ENCODE results near the gene NID1. TPM values are rescaled to one million over a fixed set of nuclear protein-coding genes. Genes with fewer than 3 reads are reported as not detected.

The NID1 gene
- total and polyA plus RNA-seq, 2 of the 4 experiments (the other 2 are of a cell fraction): 21.9 to 83.3 TPM

DNA sequence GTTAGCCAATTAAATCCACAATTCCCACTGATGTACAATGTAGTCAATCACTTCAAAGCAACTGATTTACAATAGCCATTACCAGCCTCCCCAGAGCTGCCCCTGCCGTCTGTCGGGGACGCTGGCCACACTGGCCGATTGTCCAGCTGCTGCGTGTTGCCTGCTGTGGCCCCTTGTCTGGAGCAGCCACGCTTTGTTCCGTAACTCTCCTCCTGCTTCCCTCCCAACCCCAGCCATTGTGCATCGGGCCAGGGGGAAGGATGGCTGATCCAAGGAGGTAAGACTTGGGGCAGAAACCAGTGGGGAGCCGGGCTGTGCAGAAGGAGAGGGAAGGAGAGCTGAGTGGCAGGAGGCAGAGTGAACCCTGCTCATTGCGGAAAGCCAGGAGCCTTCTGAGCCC lies 114.6 kb downstream of the NID1 start:
- H3K79me1 ChIP-seq (ENCODE audit: low read depth in 1 of 2, low read length in 2 of 2): no peaks in the 10 kb centered on the region
- TF ChIP-seq, protein P1, sequence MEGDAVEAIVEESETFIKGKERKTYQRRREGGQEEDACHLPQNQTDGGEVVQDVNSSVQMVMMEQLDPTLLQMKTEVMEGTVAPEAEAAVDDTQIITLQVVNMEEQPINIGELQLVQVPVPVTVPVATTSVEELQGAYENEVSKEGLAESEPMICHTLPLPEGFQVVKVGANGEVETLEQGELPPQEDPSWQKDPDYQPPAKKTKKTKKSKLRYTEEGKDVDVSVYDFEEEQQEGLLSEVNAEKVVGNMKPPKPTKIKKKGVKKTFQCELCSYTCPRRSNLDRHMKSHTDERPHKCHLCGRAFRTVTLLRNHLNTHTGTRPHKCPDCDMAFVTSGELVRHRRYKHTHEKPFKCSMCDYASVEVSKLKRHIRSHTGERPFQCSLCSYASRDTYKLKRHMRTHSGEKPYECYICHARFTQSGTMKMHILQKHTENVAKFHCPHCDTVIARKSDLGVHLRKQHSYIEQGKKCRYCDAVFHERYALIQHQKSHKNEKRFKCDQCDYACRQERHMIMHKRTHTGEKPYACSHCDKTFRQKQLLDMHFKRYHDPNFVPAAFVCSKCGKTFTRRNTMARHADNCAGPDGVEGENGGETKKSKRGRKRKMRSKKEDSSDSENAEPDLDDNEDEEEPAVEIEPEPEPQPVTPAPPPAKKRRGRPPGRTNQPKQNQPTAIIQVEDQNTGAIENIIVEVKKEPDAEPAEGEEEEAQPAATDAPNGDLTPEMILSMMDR (conservative IDR thresholded peaks at IDR 0.05; ENCODE audit: low read depth, low read length): no peak
- TF ChIP-seq, protein P2, sequence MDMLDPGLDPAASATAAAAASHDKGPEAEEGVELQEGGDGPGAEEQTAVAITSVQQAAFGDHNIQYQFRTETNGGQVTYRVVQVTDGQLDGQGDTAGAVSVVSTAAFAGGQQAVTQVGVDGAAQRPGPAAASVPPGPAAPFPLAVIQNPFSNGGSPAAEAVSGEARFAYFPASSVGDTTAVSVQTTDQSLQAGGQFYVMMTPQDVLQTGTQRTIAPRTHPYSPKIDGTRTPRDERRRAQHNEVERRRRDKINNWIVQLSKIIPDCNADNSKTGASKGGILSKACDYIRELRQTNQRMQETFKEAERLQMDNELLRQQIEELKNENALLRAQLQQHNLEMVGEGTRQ (IDR thresholded peaks at IDR 0.05; ENCODE audit: low read depth, low read length): no peak
- TF ChIP-seq BHLHE40 (IDR thresholded peaks at IDR 0.05; ENCODE audit: low read depth, low read length) (no peak), NFE2L2 (IDR thresholded peaks at IDR 0.05; ENCODE audit: low read depth, low read length) (no peak), RAD21 (IDR thresholded peaks at IDR 0.05; ENCODE audit: low read length) (no peak), FOS (IDR thresholded peaks at IDR 0.05; ENCODE audit: low read depth, low read length) (no peak), CHD1 (IDR thresholded peaks at IDR 0.05; ENCODE audit: low read depth, low read length) (no peak), POLR2A (IDR thresholded peaks at IDR 0.05; ENCODE audit: low read depth, low read length) (no peak), SMC3 (IDR thresholded peaks at IDR 0.05; ENCODE audit: low read depth, low read length) (no peak), RFX5 (IDR thresholded peaks at IDR 0.05; ENCODE audit: low read depth, low read length) (no peak), CEBPB (IDR thresholded peaks at IDR 0.05; ENCODE audit: low read depth, low read length) (no peak), MAFK (IDR thresholded peaks at IDR 0.05; ENCODE audit: low read depth, low read length) (no peak), RCOR1 (IDR thresholded peaks at IDR 0.05; ENCODE audit: insufficient replicate concordance, low read length) (no peak), MAZ (IDR thresholded peaks at IDR 0.05; ENCODE audit: borderline replicate concordance, low read depth, low read length) (no peak), MXI1 (IDR thresholded peaks at IDR 0.05; ENCODE audit: borderline replicate concordance, low read depth, low read length) (no peak)
- TF ChIP-seq, protein P3, sequence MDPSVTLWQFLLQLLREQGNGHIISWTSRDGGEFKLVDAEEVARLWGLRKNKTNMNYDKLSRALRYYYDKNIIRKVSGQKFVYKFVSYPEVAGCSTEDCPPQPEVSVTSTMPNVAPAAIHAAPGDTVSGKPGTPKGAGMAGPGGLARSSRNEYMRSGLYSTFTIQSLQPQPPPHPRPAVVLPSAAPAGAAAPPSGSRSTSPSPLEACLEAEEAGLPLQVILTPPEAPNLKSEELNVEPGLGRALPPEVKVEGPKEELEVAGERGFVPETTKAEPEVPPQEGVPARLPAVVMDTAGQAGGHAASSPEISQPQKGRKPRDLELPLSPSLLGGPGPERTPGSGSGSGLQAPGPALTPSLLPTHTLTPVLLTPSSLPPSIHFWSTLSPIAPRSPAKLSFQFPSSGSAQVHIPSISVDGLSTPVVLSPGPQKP (IDR thresholded peaks at IDR 0.05; ENCODE audit: borderline replicate concordance, low read depth, low read length): no peak
- no peak for DNase-seq
- H3K9me1 ChIP-seq (ENCODE audit: insufficient read depth, low read length): peaks cover 9% of the 10 kb centered on the region
- no peak overlapping the region for H2BK15ac ChIP-seq (ENCODE audit: low read depth, low read length)
- H3K4me1 ChIP-seq (ENCODE audit: control insufficient read depth, insufficient read depth, low read length): peaks cover 9% of the 10 kb centered on the region
- intact Hi-C loops (cut with micrococcal nuclease): no loop called here
- no peak overlapping the region for H2AK9ac ChIP-seq (replicated peaks; ENCODE audit: low read depth, low read length, poor library complexity)
- no peak overlapping the region for H3K4me2 ChIP-seq (ENCODE audit: low read depth, low read length)
- ATAC-seq (ENCODE audit: low read depth): no peak
- H4K5ac ChIP-seq (ENCODE audit: low read depth, low read length): no peak overlapping the region
- H2AK5ac ChIP-seq (ENCODE audit: low read depth, low read length): no peak overlapping the region
- H2BK120ac ChIP-seq (ENCODE audit: low read depth, low read length): no peak overlapping the region
- dilution Hi-C loops (cut with HindIII; ENCODE audit: low sequenced_read_pairs, unreplicated experiment): no loop called here
- H2BK20ac ChIP-seq (ENCODE audit: low read depth, low read length): no peak overlapping the region; the same call in 1 of the 2 replicates
- BruUV-seq (replicated peaks): no TSS peak
- H3K36me3 ChIP-seq (ENCODE audit: control insufficient read depth, insufficient read depth, low read length): no peaks in the 10 kb centered on the region
- no peak overlapping the region for H3K14ac ChIP-seq (replicated peaks; ENCODE audit: low read depth, low read length)
- H3K4ac ChIP-seq (ENCODE audit: low read depth, low read length): no peak overlapping the region
- in situ Hi-C loops (cut with MboI; ENCODE audit: low sequenced_read_pairs): no loop called here
- no peak overlapping the region for H2BK5ac ChIP-seq (ENCODE audit: low read depth, low read length, poor library complexity, severe bottlenecking)
- H3K4me3 ChIP-seq (ENCODE audit: insufficient read depth, low read depth, low read length): no peak overlapping the region
- CTCF ChIA-PET: interaction anchor here (2.9 kb wide), 1 partner anchor 22 kb away, joined by 8 read pairs; no protein-coding TSS in a partner anchor
- H4K8ac ChIP-seq (ENCODE audit: low read depth in 2 of 2, low read length in 2 of 2): no peak overlapping the region
- no peak overlapping the region for H3K18ac ChIP-seq (ENCODE audit: low read depth, low read length)
- 100% methylated on average over 1 of the region's 10 CpGs; no CpG with 5 or more reads in 1 of the 2 experiments for WGBS, 2 experiments (ENCODE audit: extremely low coverage in 2 of 2, insufficient read length in 1 of 2)
- H4K91ac ChIP-seq (ENCODE audit: insufficient read depth, low read depth, low read length): no peak overlapping the region
- no peak overlapping the region for H3K56ac ChIP-seq (ENCODE audit: extremely low read depth, insufficient read depth, low read length)
- no peak overlapping the region for H3K9ac ChIP-seq (ENCODE audit: low read depth, low read length)
- POLR2A ChIA-PET (ENCODE audit: unreplicated experiment): no interaction called here
- peaks cover 15% of the 10 kb centered on the region for H3K9me3 ChIP-seq (ENCODE audit: control insufficient read depth, insufficient read depth, low read length)
- H3K23ac ChIP-seq (ENCODE audit: low read depth, low read length): no peak overlapping the region
- no peak overlapping the region for H2AFZ ChIP-seq (replicated peaks; ENCODE audit: low read length, poor library complexity)
- H3K27ac ChIP-seq (ENCODE audit: insufficient read depth, low read length): no peak overlapping the region
- peaks cover 2% of the 10 kb centered on the region; the same call in 1 of the 2 replicates for H4K20me1 ChIP-seq (ENCODE audit: insufficient read depth, low read length)
- peaks cover 7% of the 10 kb centered on the region for H3K27me3 ChIP-seq (ENCODE audit: control insufficient read depth, insufficient read depth, low read length)
